B cell (primary cell): ENCODE data around the gene ESYT3.

Experiments
- EZH2 ChIP-seq: IDR thresholded peaks from 2 replicates; pipeline ENCODE4 v1.6.1; 2012; ENCODE audit warnings: borderline replicate concordance, low read depth, mild to moderate bottlenecking, moderate library complexity, low read length; ENCODE audit not compliant: insufficient read depth, poor library complexity, severe bottlenecking
- TF ChIP-seq, protein P1 (sequence below): fragments of 200-600 bp; IDR thresholded peaks from one replicate; pipeline ENCODE4 v1.8.0; 2022; ENCODE audit warnings: antibody characterized with exemption, mild to moderate bottlenecking

- TF ChIP-seq, protein P1, sequence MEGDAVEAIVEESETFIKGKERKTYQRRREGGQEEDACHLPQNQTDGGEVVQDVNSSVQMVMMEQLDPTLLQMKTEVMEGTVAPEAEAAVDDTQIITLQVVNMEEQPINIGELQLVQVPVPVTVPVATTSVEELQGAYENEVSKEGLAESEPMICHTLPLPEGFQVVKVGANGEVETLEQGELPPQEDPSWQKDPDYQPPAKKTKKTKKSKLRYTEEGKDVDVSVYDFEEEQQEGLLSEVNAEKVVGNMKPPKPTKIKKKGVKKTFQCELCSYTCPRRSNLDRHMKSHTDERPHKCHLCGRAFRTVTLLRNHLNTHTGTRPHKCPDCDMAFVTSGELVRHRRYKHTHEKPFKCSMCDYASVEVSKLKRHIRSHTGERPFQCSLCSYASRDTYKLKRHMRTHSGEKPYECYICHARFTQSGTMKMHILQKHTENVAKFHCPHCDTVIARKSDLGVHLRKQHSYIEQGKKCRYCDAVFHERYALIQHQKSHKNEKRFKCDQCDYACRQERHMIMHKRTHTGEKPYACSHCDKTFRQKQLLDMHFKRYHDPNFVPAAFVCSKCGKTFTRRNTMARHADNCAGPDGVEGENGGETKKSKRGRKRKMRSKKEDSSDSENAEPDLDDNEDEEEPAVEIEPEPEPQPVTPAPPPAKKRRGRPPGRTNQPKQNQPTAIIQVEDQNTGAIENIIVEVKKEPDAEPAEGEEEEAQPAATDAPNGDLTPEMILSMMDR = no peak
- TF ChIP-seq EZH2 = no peak
Measured at GRCh38 chr3:138396752-138397410, 37.5 kb upstream of the ESYT3 start.
